Aorta (tissue), 5 donors: ENCODE measurements around the gene HASPIN. TPM values are rescaled to one million over a fixed set of nuclear protein-coding genes. Genes with fewer than 3 reads are reported as not detected.
"Not testable (repeated sequence)": the region's sequence is repeated elsewhere in the genome, so short reads cannot be mapped to it uniquely, and the experiment has no call there.

Source experiments
- ATAC-seq: fragments of 200-7000 bp; cut with Tn5 transposase; one replicate; pipeline ENCODE4 v1.9.1; 2022; ENCODE audit warnings: moderate library complexity; ENCODE audit not compliant: low FRiP score
- DNase-seq, 2 donors: peaks; one replicate each; pipeline ENCODE4 v3.0.0-alpha.2; 2020
- H3K27ac ChIP-seq, 2 donors: one replicate each; pipeline ENCODE4 v1.5.1; 2013; ENCODE audit warnings: low read length in 2 of 2, mild to moderate bottlenecking in 2 of 2, moderate library complexity in 2 of 2, control low read depth in 1 of 2, inconsistent platforms in 1 of 2, low read depth in 1 of 2
- H3K27me3 ChIP-seq, 2 donors: one replicate each; pipeline ENCODE4 v1.6.1; 2013; ENCODE audit warnings: control low read depth in 1 of 2, low read length in 1 of 2, mild to moderate bottlenecking in 1 of 2, moderate library complexity in 1 of 2; ENCODE audit not compliant: insufficient read depth in 2 of 2, control insufficient read depth in 1 of 2
- H3K36me3 ChIP-seq, 2 donors: one replicate each; pipeline ENCODE4 v1.6.1; 2013; ENCODE audit warnings: control low read depth in 1 of 2, low read length in 1 of 2, mild to moderate bottlenecking in 1 of 2; ENCODE audit not compliant: insufficient read depth in 2 of 2, control insufficient read depth in 1 of 2
- H3K4me1 ChIP-seq, 2 donors: one replicate each; pipeline ENCODE4 v1.6.1; 2013; ENCODE audit warnings: low read length in 2 of 2, control low read depth in 1 of 2, mild to moderate bottlenecking in 1 of 2, moderate library complexity in 1 of 2; ENCODE audit not compliant: insufficient read depth in 2 of 2, control insufficient read depth in 1 of 2
- H3K4me3 ChIP-seq, 2 donors: one replicate each; pipeline ENCODE4 v1.5.1; 2013; ENCODE audit warnings: low read length in 2 of 2, control low read depth in 1 of 2, mild to moderate bottlenecking in 1 of 2
- H3K9me3 ChIP-seq: one replicate; pipeline ENCODE4 v1.6.1; 2013; ENCODE audit warnings: mild to moderate bottlenecking, low read length; ENCODE audit not compliant: control insufficient read depth
- WGBS, 2 donors: extraction: QIAGEN DNeasy Blood & Tissue Kit; methylation state at CpG; one replicate each; pipeline ENCODE4 v1.1.7; 2013; 5-methylcytosine and 5-hydroxymethylcytosine counted together
- intact Hi-C, 2 donors: fragments of 100-400 bp; cut with DNase I; formaldehyde crosslinking; loops; one replicate each; pipeline versions ENCODE4 v1.14.2 to v1.15.0; 2022
- polyA plus RNA-seq, 2 donors: library from polyadenylated mRNA; stranded (reverse); fragments of 200-250 nt; gene quantifications; one replicate each; pipeline ENCODE4 v1.2.3, GENCODE V29; 2013
- total RNA-seq, 2 donors: library from RNA; stranded (reverse); fragmentation: NEBNext Ultra II Directional; extraction: Animal tissue kit (Norgen Biotek cat#: 25700); gene quantifications; one replicate each; pipeline ENCODE4 v1.2.1, GENCODE V29; 2021
- donor health status: healthy with polysubstance abuse.
- donor health status: Bipolar disorder and iron deficiency.
- donor health status: DM: no; HTN: no; CAD: no.
- donor health status: DM: no; HTN: no; CAD: no.
- donor health status: DM: yes; HTN: yes; CAD: no.

The HASPIN gene
- total and polyA plus RNA-seq, 4 donors = 0.13 to 0.27 TPM; not detected in 2

- Histone ChIP-seq H3K4me3 (peak overlapping the region; percentile 45 to 52), H3K9me3 (no peaks in the 10 kb centered on the region), H3K4me1 (no peaks in the 10 kb centered on the region), H3K36me3 (peaks cover 0 to 2% of the 10 kb centered on the region in 2 donors), H3K27ac (no peak overlapping the region), H3K27me3 (no peaks in the 10 kb centered on the region)
- ATAC-seq = no peak
- WGBS, 2 donors = 1% methylated on average over 13 of the region's 13 CpGs
- intact Hi-C loops = loop anchor here in 1 of 2 donors (5.0 kb wide), 1 partner anchor 56 kb away; the partner anchor contains the start of genes EMC6 and TAX1BP3
- DNase-seq = no peak
These were observed 531 bp upstream of the HASPIN start for GRCh38 chr17:3723188-3723555.

- peak; percentile 9 for ATAC-seq
- no peak overlapping the region for H3K27ac ChIP-seq
- no peaks in the 10 kb centered on the region for H3K4me1 ChIP-seq
- no peaks in the 10 kb centered on the region for H3K27me3 ChIP-seq
- no peaks in the 10 kb centered on the region for H3K36me3 ChIP-seq
- peak overlapping the region in 1 of 2 donors; percentile 45 for H3K4me3 ChIP-seq
- intact Hi-C loops = loop anchor here in 1 of 2 donors (5.0 kb wide), 1 partner anchor 57 kb away; the partner anchor contains the start of genes EMC6 and TAX1BP3
- no peaks in the 10 kb centered on the region for H3K9me3 ChIP-seq
- no peak for DNase-seq
- 12 to 16% methylated on average over 26 to 27 of the region's 27 CpGs for WGBS, 2 donors
These were observed 825 bp downstream of the HASPIN start for GRCh38 chr17:3724378-3725077.

- H3K9me3 ChIP-seq = no peaks in the 10 kb centered on the region
- no peaks in the 10 kb centered on the region for H3K27me3 ChIP-seq
- DNase-seq (no peak), ATAC-seq (no peak)
- H3K36me3 ChIP-seq = no peaks in the 10 kb centered on the region
- H3K4me3 ChIP-seq = no peak overlapping the region
- intact Hi-C loops = no loop called here
- 31 to 68% methylated on average over 2 of the region's 2 CpGs for WGBS, 2 donors
- H3K27ac ChIP-seq = no peak overlapping the region
- H3K4me1 ChIP-seq = no peaks in the 10 kb centered on the region
These were observed 3.3 kb downstream of the HASPIN start for GRCh38 chr17:3727041-3727440.

GRCh38 chr17:3728099-3728498 lies 4.4 kb downstream of the HASPIN start:
- H3K36me3 ChIP-seq, H3K27ac ChIP-seq, ATAC-seq, intact Hi-C loops, H3K27me3 ChIP-seq, H3K4me3 ChIP-seq, DNase-seq, H3K9me3 ChIP-seq, H3K4me1 ChIP-seq: not testable (repeated sequence)
- WGBS, 2 donors = 97 to 98% methylated on average over 3 of the region's 3 CpGs

GRCh38 chr17:3729881-3730280 lies 6.2 kb downstream of the HASPIN start:
- no peak overlapping the region for H3K27ac ChIP-seq
- H3K4me3 ChIP-seq = no peak overlapping the region
- no peaks in the 10 kb centered on the region for H3K27me3 ChIP-seq
- ATAC-seq = no peak
- intact Hi-C loops = loop anchor here in 1 of 2 donors (10.0 kb wide), 1 partner anchor 115 kb away; the partner anchor contains the start of gene NCBP3
- no peaks in the 10 kb centered on the region for H3K36me3 ChIP-seq
- H3K4me1 ChIP-seq = no peaks in the 10 kb centered on the region
- DNase-seq = peak in 1 of 2 donors; percentile 45
- no peaks in the 10 kb centered on the region for H3K9me3 ChIP-seq
- WGBS, 2 donors = 86 to 96% methylated on average over 6 of the region's 6 CpGs

- ATAC-seq (no peak), DNase-seq (no peak)
- Histone ChIP-seq H3K4me1 (no peaks in the 10 kb centered on the region), H3K27ac (no peak overlapping the region), H3K9me3 (no peaks in the 10 kb centered on the region), H3K4me3 (no peak overlapping the region), H3K36me3 (no peaks in the 10 kb centered on the region), H3K27me3 (no peaks in the 10 kb centered on the region)
- WGBS, 2 donors = 18 to 24% methylated on average over 9 of the region's 9 CpGs
- intact Hi-C loops = loop anchor here in 1 of 2 donors (10.0 kb wide), 1 partner anchor 114 kb away; the partner anchor contains the start of gene NCBP3
These were observed 7.3 kb downstream of the HASPIN start for GRCh38 chr17:3730881-3731429.

GRCh38 chr17:3732210-3732621 lies 8.5 kb downstream of the HASPIN start:
- Histone ChIP-seq H3K4me1 (no peaks in the 10 kb centered on the region), H3K27me3 (no peaks in the 10 kb centered on the region), H3K36me3 (no peaks in the 10 kb centered on the region), H3K4me3 (no peak overlapping the region), H3K27ac (no peak overlapping the region), H3K9me3 (no peaks in the 10 kb centered on the region)
- WGBS, 2 donors = 43 to 50% methylated on average over 9 of the region's 9 CpGs
- intact Hi-C loops = loop anchor here in 1 of 2 donors (10.0 kb wide), 1 partner anchor 113 kb away; the partner anchor contains the start of gene NCBP3
- ATAC-seq (peak; percentile 15), DNase-seq (no peak)

- WGBS, 2 donors = 92 to 93% methylated on average over 10 of the region's 10 CpGs
- H3K4me3 ChIP-seq, H3K36me3 ChIP-seq, H3K27me3 ChIP-seq, H3K27ac ChIP-seq, H3K9me3 ChIP-seq, ATAC-seq, H3K4me1 ChIP-seq, DNase-seq: not testable (repeated sequence)
- intact Hi-C loops = loop anchor here (5.0 to 10.0 kb wide), 2 partner anchors 110 to 272 kb away; partner anchors contain the start of gene NCBP3 (in 1 of the 2)
These were observed 11.2 kb downstream of the HASPIN start for GRCh38 chr17:3734911-3735276.
